Activated naive CD8-positive, alpha-beta T cell (primary cell): ENCODE data around the gene LGSN.
"Not testable (repeated sequence)": the region's sequence is repeated elsewhere in the genome, so short reads cannot be mapped to it uniquely, and the experiment has no call there.

Source experiments
- H3K27ac Mint-ChIP-seq: one replicate; pipeline ENCODE4 v1.8.0; 2021; ENCODE audit warnings: mixed read lengths
- H3K27me3 Mint-ChIP-seq: one replicate; pipeline ENCODE4 v1.8.0; 2021; ENCODE audit warnings: mixed read lengths
- H3K36me3 Mint-ChIP-seq: one replicate; pipeline ENCODE4 v1.8.0; 2021; ENCODE audit warnings: mixed read lengths
- H3K4me1 Mint-ChIP-seq: one replicate; pipeline ENCODE4 v1.8.0; 2021; ENCODE audit warnings: low read depth, mixed read lengths
- H3K4me3 Mint-ChIP-seq: one replicate; pipeline ENCODE4 v1.8.0; 2021; ENCODE audit warnings: mild to moderate bottlenecking, mixed read lengths
- H3K9me3 Mint-ChIP-seq: one replicate; pipeline ENCODE4 v1.8.0; 2021; ENCODE audit warnings: low read depth, mixed read lengths

Gene LGSN

GRCh38 chr6:63319939-63320338, at the start of gene LGSN:
LGSN (minus strand) TSS chr6:63319983; CDS start chr6:63319943, 40 bp downstream.
- Mint-ChIP-seq H3K27ac (no peak within 1 kb of the TSS), H3K4me3 (no peak within 1 kb of the TSS), H3K36me3 (no peaks in the 10 kb centered on the region), H3K4me1 (no peaks in the 10 kb centered on the region), H3K9me3 (no peaks in the 10 kb centered on the region), H3K27me3 (peaks cover 7% of the 10 kb centered on the region)

- Mint-ChIP-seq H3K36me3 (no peaks in the 10 kb centered on the region), H3K9me3 (peaks cover 2% of the 10 kb centered on the region), H3K4me3 (no peak overlapping the region), H3K27me3 (no peaks in the 10 kb centered on the region), H3K27ac (no peak overlapping the region), H3K4me1 (no peaks in the 10 kb centered on the region)
Measured at GRCh38 chr6:63368347-63368746, 48.6 kb upstream of the LGSN start.

- H3K4me1 Mint-ChIP-seq, H3K36me3 Mint-ChIP-seq, H3K9me3 Mint-ChIP-seq, H3K4me3 Mint-ChIP-seq, H3K27me3 Mint-ChIP-seq, H3K27ac Mint-ChIP-seq: not testable (repeated sequence)
Measured at GRCh38 chr6:63362500-63363120, 42.8 kb upstream of the LGSN start.

- not testable (repeated sequence) for H3K9me3 Mint-ChIP-seq, H3K4me1 Mint-ChIP-seq, H3K27me3 Mint-ChIP-seq, H3K36me3 Mint-ChIP-seq, H3K4me3 Mint-ChIP-seq, H3K27ac Mint-ChIP-seq
Measured at GRCh38 chr6:63357384-63357783, 37.6 kb upstream of the LGSN start.

- no peak overlapping the region for H3K27ac Mint-ChIP-seq
- H3K27me3 Mint-ChIP-seq: peaks cover 7% of the 10 kb centered on the region
- H3K4me3 Mint-ChIP-seq: no peak overlapping the region
- H3K9me3 Mint-ChIP-seq: no peaks in the 10 kb centered on the region
- H3K36me3 Mint-ChIP-seq: no peaks in the 10 kb centered on the region
- H3K4me1 Mint-ChIP-seq: peaks cover 11% of the 10 kb centered on the region
Measured at GRCh38 chr6:63355632-63356031, 35.8 kb upstream of the LGSN start.

GRCh38 chr6:63353286-63353630, 33.5 kb upstream of the LGSN start:
- Mint-ChIP-seq H3K27ac (no peak overlapping the region), H3K27me3 (peaks cover 7% of the 10 kb centered on the region), H3K4me3 (no peak overlapping the region)

GRCh38 chr6:63352544-63353285, 32.9 kb upstream of the LGSN start:
- Mint-ChIP-seq H3K27me3 (peaks cover 7% of the 10 kb centered on the region), H3K4me3 (no peak overlapping the region), H3K4me1 (peaks cover 11% of the 10 kb centered on the region), H3K27ac (no peak overlapping the region), H3K36me3 (no peaks in the 10 kb centered on the region), H3K9me3 (no peaks in the 10 kb centered on the region)

More at GRCh38 chr6:63353286-63353630, 33.5 kb upstream of the LGSN start:
- no peaks in the 10 kb centered on the region for H3K9me3 Mint-ChIP-seq
- H3K4me1 Mint-ChIP-seq: peaks cover 11% of the 10 kb centered on the region
- H3K36me3 Mint-ChIP-seq: no peaks in the 10 kb centered on the region

GRCh38 chr6:63352069-63352543, 32.3 kb upstream of the LGSN start:
- Mint-ChIP-seq H3K27ac (no peak overlapping the region), H3K9me3 (no peaks in the 10 kb centered on the region), H3K4me1 (peaks cover 11% of the 10 kb centered on the region), H3K4me3 (no peak overlapping the region), H3K36me3 (no peaks in the 10 kb centered on the region), H3K27me3 (peaks cover 7% of the 10 kb centered on the region)

GRCh38 chr6:63349401-63349800, 29.6 kb upstream of the LGSN start:
- Mint-ChIP-seq H3K36me3 (no peaks in the 10 kb centered on the region), H3K4me1 (peaks cover 11% of the 10 kb centered on the region), H3K9me3 (no peaks in the 10 kb centered on the region), H3K4me3 (no peak overlapping the region), H3K27me3 (peaks cover 7% of the 10 kb centered on the region), H3K27ac (no peak overlapping the region)

- peaks cover 7% of the 10 kb centered on the region for H3K27me3 Mint-ChIP-seq
- no peak overlapping the region for H3K27ac Mint-ChIP-seq
- no peak overlapping the region for H3K4me3 Mint-ChIP-seq
Measured at GRCh38 chr6:63348836-63349235, 29.1 kb upstream of the LGSN start.

GRCh38 chr6:63347599-63347998, 27.8 kb upstream of the LGSN start:
- peaks cover 7% of the 10 kb centered on the region for H3K4me1 Mint-ChIP-seq
- H3K27ac Mint-ChIP-seq: no peak overlapping the region
- no peaks in the 10 kb centered on the region for H3K36me3 Mint-ChIP-seq
- peaks cover 6% of the 10 kb centered on the region for H3K27me3 Mint-ChIP-seq
- H3K4me3 Mint-ChIP-seq: no peak overlapping the region
- H3K9me3 Mint-ChIP-seq: no peaks in the 10 kb centered on the region

More at GRCh38 chr6:63348836-63349235, 29.1 kb upstream of the LGSN start:
- Mint-ChIP-seq H3K4me1 (peaks cover 11% of the 10 kb centered on the region), H3K36me3 (no peaks in the 10 kb centered on the region), H3K9me3 (no peaks in the 10 kb centered on the region)

GRCh38 chr6:63346217-63346835, 26.5 kb upstream of the LGSN start:
- Mint-ChIP-seq H3K27ac (no peak overlapping the region), H3K27me3 (peaks cover 1% of the 10 kb centered on the region), H3K4me1 (no peaks in the 10 kb centered on the region), H3K36me3 (no peaks in the 10 kb centered on the region), H3K4me3 (no peak overlapping the region), H3K9me3 (no peaks in the 10 kb centered on the region)

- Mint-ChIP-seq H3K4me3 (no peak overlapping the region), H3K27me3 (no peaks in the 10 kb centered on the region), H3K36me3 (no peaks in the 10 kb centered on the region), H3K4me1 (no peaks in the 10 kb centered on the region), H3K27ac (no peak overlapping the region), H3K9me3 (peaks cover 25% of the 10 kb centered on the region)
Measured at GRCh38 chr6:63340351-63340750, 20.6 kb upstream of the LGSN start.

GRCh38 chr6:63334652-63335051, 14.9 kb upstream of the LGSN start:
- H3K4me1 Mint-ChIP-seq, H3K27ac Mint-ChIP-seq, H3K36me3 Mint-ChIP-seq, H3K27me3 Mint-ChIP-seq, H3K4me3 Mint-ChIP-seq: not testable (repeated sequence)
- H3K9me3 Mint-ChIP-seq: peaks cover 15% of the 10 kb centered on the region

GRCh38 chr6:63333440-63333839, 13.7 kb upstream of the LGSN start:
- H3K27me3 Mint-ChIP-seq: peaks cover 1% of the 10 kb centered on the region
- H3K4me1 Mint-ChIP-seq: no peaks in the 10 kb centered on the region
- H3K9me3 Mint-ChIP-seq: peaks cover 5% of the 10 kb centered on the region
- no peak overlapping the region for H3K4me3 Mint-ChIP-seq
- no peak overlapping the region for H3K27ac Mint-ChIP-seq
- no peaks in the 10 kb centered on the region for H3K36me3 Mint-ChIP-seq
